Panc1 (cell line): ENCODE results near the gene SHISAL2B. TPM values are rescaled to one million over a fixed set of nuclear protein-coding genes. Genes with fewer than 3 reads are reported as not detected.

Experiments
- ATAC-seq: fragments of 200-7000 bp; cut with Tn5 transposase; 2 replicates; pipeline ENCODE4 v1.9.1; 2020; ENCODE audit warnings: mild to moderate bottlenecking, moderate library complexity
- BruUV-seq: library from RNA; stranded (reverse); fragments of 400-500 nt; replicated peaks from 2 replicates; lab custom pipeline; 2021; lab: Mats Ljungman, UMichigan
- CTCF ChIA-PET: fragments of 300-600 bp; sonication (Branson Sonifier 250); formaldehyde crosslinking; loops from one replicate; lab custom pipeline; 2022; ENCODE audit warnings: antibody characterized with exemption; lab: Charles Lee
- POLR2A ChIA-PET: fragments of 300-600 bp; sonication (Branson Sonifier 250); formaldehyde crosslinking; loops from one replicate; lab custom pipeline; 2022; ENCODE audit warnings: antibody characterized with exemption; lab: Charles Lee
- DNase-seq: peaks from one replicate; pipeline ENCODE4 v3.0.0-alpha.2; 2010; ENCODE audit warnings: low read depth, low spot score
- H3K27ac ChIP-seq: 2 replicates; pipeline ENCODE4 v1.5.1; 2011; ENCODE audit warnings: mild to moderate bottlenecking, low read length, inconsistent platforms
- H3K27me3 ChIP-seq: fragments of 200-500 bp; sonication (Bioruptor generic); 2 replicates; pipeline ENCODE4 v1.6.0; 2014; ENCODE audit warnings: low read length, inconsistent platforms; ENCODE audit not compliant: control insufficient read depth, insufficient read depth
- H3K36me3 ChIP-seq: fragments of 200-500 bp; sonication (Bioruptor generic); 2 replicates; pipeline ENCODE4 v1.5.1; 2014; ENCODE audit warnings: inconsistent platforms, mild to moderate bottlenecking, low read length, moderate library complexity; ENCODE audit not compliant: control insufficient read depth, insufficient read depth
- H3K4me1 ChIP-seq: 2 replicates; pipeline ENCODE4 v1.5.1; 2011; ENCODE audit warnings: inconsistent platforms, mild to moderate bottlenecking, low read length, moderate library complexity; ENCODE audit not compliant: control insufficient read depth, insufficient read depth
- H3K4me3 ChIP-seq, 2 experiments: 2 replicates each; pipeline ENCODE4 v1.5.1; 2011 to 2012; ENCODE audit warnings: low read depth in 2 of 2, low read length in 2 of 2, mild to moderate bottlenecking in 2 of 2, inconsistent platforms in 1 of 2, moderate library complexity in 1 of 2
- H3K9me3 ChIP-seq: fragments of 200-500 bp; sonication (Bioruptor generic); 2 replicates; pipeline ENCODE4 v1.5.1; 2014; ENCODE audit warnings: low read depth, mild to moderate bottlenecking, inconsistent platforms, low read length, moderate library complexity; ENCODE audit not compliant: control insufficient read depth, insufficient read depth
- POLR2AphosphoS5 ChIP-seq: IDR thresholded peaks from 2 replicates; pipeline ENCODE4 v1.6.1; 2012; ENCODE audit warnings: mild to moderate bottlenecking, low read depth, low read length, moderate library complexity
- SIN3A ChIP-seq: IDR thresholded peaks from 2 replicates; pipeline ENCODE4 v1.6.1; 2012; ENCODE audit warnings: low read depth, mild to moderate bottlenecking, low read length, moderate library complexity, borderline replicate concordance; ENCODE audit not compliant: insufficient read depth
- TCF7L2 ChIP-seq: IDR thresholded peaks from 2 replicates; pipeline ENCODE4 v1.6.1; 2011; ENCODE audit warnings: mild to moderate bottlenecking, low read depth, low read length, inconsistent platforms
- in situ Hi-C: cut with HindIII; loops from 2 replicates; pipeline ENCODE4 v1.10.0; 2016; ENCODE audit warnings: low sequenced_read_pairs, low pct_unique_long_range_greater_than_20kb
- intact Hi-C: fragments of 100-400 bp; cut with micrococcal nuclease; formaldehyde crosslinking; loops from one replicate; pipeline ENCODE4 v1.10.0; 2022; ENCODE audit not compliant: unreplicated experiment
- total RNA-seq: library from RNA; stranded (reverse); gene quantifications from one replicate; pipeline ENCODE4 v1.2.1, GENCODE V29; 2021; ENCODE audit not compliant: unreplicated experiment
- TF ChIP-seq, protein P1 (sequence below): fragments of 450-650 bp; IDR thresholded peaks from 2 replicates; pipeline ENCODE4 v1.5.1; 2017; ENCODE audit warnings: mild to moderate bottlenecking
- TF ChIP-seq, protein P2 (sequence below), 2 experiments: IDR thresholded peaks; 2 replicates each; pipeline ENCODE4 v1.6.1; 2011 to 2012; ENCODE audit warnings: low read depth in 2 of 2, control low read depth in 1 of 2, low read length in 1 of 2, mild to moderate bottlenecking in 1 of 2, moderate library complexity in 1 of 2; ENCODE audit not compliant: insufficient read depth in 1 of 2

SHISAL2B gene
- total RNA-seq, 1 experiment from 2014 or later, result not detected

DNA sequence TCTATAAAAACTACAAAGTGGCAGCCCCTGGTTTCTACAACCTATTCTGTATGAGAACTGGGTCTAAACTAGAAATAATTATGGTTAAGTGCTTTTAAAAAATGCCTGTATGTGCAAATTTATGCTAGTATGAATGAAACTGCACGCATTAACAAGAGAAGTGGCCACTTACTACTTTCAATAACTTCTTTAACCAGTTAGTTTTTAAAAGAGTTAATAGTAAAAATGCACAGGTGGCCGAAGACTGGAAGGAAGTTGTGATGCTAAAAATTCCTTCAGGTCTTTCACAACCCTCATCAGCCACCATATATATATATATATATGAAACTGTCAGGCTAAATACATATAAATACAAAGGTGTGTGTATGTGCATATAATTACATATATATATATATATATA, 36.8 kb downstream of the SHISAL2B start:
- POLR2A ChIA-PET, result no interaction called here
- intact Hi-C loops, result no loop called here
- BruUV-seq, result no TSS peak
- no peak overlapping the region for H3K4me3 ChIP-seq
- no peaks in the 10 kb centered on the region for H3K4me1 ChIP-seq
- peaks cover 9% of the 10 kb centered on the region; the same call in 1 of the 2 replicates for H3K36me3 ChIP-seq
- no peaks in the 10 kb centered on the region for H3K27me3 ChIP-seq
- no peaks in the 10 kb centered on the region for H3K9me3 ChIP-seq
- CTCF ChIA-PET, result no interaction called here
- TF ChIP-seq TCF7L2 (no peak), SIN3A (no peak), POLR2AphosphoS5 (no peak)
- TF ChIP-seq, protein P1, sequence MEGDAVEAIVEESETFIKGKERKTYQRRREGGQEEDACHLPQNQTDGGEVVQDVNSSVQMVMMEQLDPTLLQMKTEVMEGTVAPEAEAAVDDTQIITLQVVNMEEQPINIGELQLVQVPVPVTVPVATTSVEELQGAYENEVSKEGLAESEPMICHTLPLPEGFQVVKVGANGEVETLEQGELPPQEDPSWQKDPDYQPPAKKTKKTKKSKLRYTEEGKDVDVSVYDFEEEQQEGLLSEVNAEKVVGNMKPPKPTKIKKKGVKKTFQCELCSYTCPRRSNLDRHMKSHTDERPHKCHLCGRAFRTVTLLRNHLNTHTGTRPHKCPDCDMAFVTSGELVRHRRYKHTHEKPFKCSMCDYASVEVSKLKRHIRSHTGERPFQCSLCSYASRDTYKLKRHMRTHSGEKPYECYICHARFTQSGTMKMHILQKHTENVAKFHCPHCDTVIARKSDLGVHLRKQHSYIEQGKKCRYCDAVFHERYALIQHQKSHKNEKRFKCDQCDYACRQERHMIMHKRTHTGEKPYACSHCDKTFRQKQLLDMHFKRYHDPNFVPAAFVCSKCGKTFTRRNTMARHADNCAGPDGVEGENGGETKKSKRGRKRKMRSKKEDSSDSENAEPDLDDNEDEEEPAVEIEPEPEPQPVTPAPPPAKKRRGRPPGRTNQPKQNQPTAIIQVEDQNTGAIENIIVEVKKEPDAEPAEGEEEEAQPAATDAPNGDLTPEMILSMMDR, result no peak
- TF ChIP-seq, protein P2, sequence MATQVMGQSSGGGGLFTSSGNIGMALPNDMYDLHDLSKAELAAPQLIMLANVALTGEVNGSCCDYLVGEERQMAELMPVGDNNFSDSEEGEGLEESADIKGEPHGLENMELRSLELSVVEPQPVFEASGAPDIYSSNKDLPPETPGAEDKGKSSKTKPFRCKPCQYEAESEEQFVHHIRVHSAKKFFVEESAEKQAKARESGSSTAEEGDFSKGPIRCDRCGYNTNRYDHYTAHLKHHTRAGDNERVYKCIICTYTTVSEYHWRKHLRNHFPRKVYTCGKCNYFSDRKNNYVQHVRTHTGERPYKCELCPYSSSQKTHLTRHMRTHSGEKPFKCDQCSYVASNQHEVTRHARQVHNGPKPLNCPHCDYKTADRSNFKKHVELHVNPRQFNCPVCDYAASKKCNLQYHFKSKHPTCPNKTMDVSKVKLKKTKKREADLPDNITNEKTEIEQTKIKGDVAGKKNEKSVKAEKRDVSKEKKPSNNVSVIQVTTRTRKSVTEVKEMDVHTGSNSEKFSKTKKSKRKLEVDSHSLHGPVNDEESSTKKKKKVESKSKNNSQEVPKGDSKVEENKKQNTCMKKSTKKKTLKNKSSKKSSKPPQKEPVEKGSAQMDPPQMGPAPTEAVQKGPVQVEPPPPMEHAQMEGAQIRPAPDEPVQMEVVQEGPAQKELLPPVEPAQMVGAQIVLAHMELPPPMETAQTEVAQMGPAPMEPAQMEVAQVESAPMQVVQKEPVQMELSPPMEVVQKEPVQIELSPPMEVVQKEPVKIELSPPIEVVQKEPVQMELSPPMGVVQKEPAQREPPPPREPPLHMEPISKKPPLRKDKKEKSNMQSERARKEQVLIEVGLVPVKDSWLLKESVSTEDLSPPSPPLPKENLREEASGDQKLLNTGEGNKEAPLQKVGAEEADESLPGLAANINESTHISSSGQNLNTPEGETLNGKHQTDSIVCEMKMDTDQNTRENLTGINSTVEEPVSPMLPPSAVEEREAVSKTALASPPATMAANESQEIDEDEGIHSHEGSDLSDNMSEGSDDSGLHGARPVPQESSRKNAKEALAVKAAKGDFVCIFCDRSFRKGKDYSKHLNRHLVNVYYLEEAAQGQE (IDR thresholded peaks at IDR 0.05; ENCODE audit: insufficient read depth in 1 of 2, low read depth in 2 of 2, low read length in 1 of 2), result no peak
- in situ Hi-C loops, result no loop called here
- no peak for DNase-seq
- H3K27ac ChIP-seq, result no peak overlapping the region
- ATAC-seq, result no peak

DNA sequence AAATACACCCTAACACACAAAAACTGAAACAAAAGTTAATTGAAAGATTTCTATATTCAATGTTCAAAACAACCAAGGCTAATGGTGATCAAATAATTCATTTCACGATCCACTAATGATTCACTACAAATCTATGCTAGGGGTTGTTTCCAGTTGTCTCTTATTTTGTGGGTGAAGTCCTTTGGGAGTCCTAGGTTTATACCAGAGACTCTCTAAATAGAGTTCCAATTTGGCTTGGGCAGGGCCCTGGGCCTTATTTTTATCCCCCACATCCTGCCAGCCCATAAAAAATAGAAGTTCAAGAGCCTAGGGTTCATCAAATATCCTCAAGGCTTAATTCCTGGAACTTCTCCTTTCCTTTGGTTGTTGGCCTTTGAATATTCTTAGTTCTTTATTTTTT, 52.1 kb downstream of the SHISAL2B start:
- H3K27me3 ChIP-seq, result no peaks in the 10 kb centered on the region
- no peaks in the 10 kb centered on the region for H3K9me3 ChIP-seq
- H3K4me3 ChIP-seq, result no peak overlapping the region
- DNase-seq, result no peak
- BruUV-seq, result no TSS peak
- in situ Hi-C loops, result no loop called here
- POLR2A ChIA-PET, result no interaction called here
- TF ChIP-seq POLR2AphosphoS5 (no peak), TCF7L2 (no peak), SIN3A (no peak)
- TF ChIP-seq, protein P1, result no peak
- TF ChIP-seq, protein P2 (IDR thresholded peaks at IDR 0.05; ENCODE audit: insufficient read depth in 1 of 2, low read depth in 2 of 2, low read length in 1 of 2), result no peak
- intact Hi-C loops, result no loop called here
- no peaks in the 10 kb centered on the region for H3K4me1 ChIP-seq
- CTCF ChIA-PET, result no interaction called here
- ATAC-seq, result no peak
- no peak overlapping the region for H3K27ac ChIP-seq
- no peaks in the 10 kb centered on the region for H3K36me3 ChIP-seq
